K562 (cell line): ENCODE measurements around the gene ZNF544. TPM values are rescaled to one million over a fixed set of nuclear protein-coding genes. Genes with fewer than 3 reads are reported as not detected.

ENCODE experiments used
- DPF2 ChIP-seq: fragments of 450-650 bp; IDR thresholded peaks from 2 replicates; pipeline ENCODE4 v1.6.1; 2016
- HNRNPUL1 ChIP-seq: fragments of 200-400 bp; formaldehyde crosslinking; IDR thresholded peaks from 2 replicates; pipeline ENCODE4 v1.6.1; 2017; ENCODE audit warnings: low read length
- WHSC1 ChIP-seq: IDR thresholded peaks from one replicate; pipeline ENCODE4 v1.6.1; 2012; ENCODE audit warnings: low read length, control low read depth, inconsistent platforms
- ZNF124 ChIP-seq: sonication (generic); formaldehyde crosslinking; IDR thresholded peaks from 2 replicates; pipeline ENCODE4 v1.8.1; 2022; ENCODE audit warnings: missing genetic modification reagents
- ZNF197 ChIP-seq: fragments of 200-800 bp; sonication (Bioruptor generic); IDR thresholded peaks from 2 replicates; pipeline ENCODE4 v1.6.1; 2016; ENCODE audit warnings: low read depth, missing genetic modification characterization, missing compliant biosample characterization
- ZNF707 ChIP-seq: fragments of 250-450 bp; sonication (Bioruptor Pico); conservative IDR thresholded peaks from 2 replicates; pipeline ENCODE4 v1.8.0; 2022; ENCODE audit warnings: inconsistent platforms, mild to moderate bottlenecking, moderate library complexity
- polyA plus RNA-seq, 8 experiments: library from polyadenylated mRNA; depleted of rRNA in 4 of 8; stranded (reverse) in 5 of 8; unstranded in 3 of 8; fragments of >200 nt; fragmentation: Nextera tagmentation in 2 of 8; fragmentation: Illumina TruSeq in 1 of 8; extraction: Ambion mirVana in 2 of 8; extraction: Trizol in 1 of 8; gene quantifications; 2 replicates each; pipeline versions ENCODE4 v1.2.1 to v1.2.3, GENCODE V29; 2011 to 2014; ENCODE audit warnings: inconsistent platforms in 1 of 8, missing spikeins in 1 of 8
- total RNA-seq, 7 experiments: library from RNA; depleted of rRNA in 6 of 7; stranded (reverse); fragments of >200 nt in 6 of 7; fragmentation: Illumina TruSeq in 2 of 7; extraction: Trizol in 2 of 7; gene quantifications; 2 replicates each; pipeline versions ENCODE4 v1.2.1 to v1.2.3, GENCODE V29; 2011 to 2021; ENCODE audit warnings: low replicate concordance in 1 of 7
- TF ChIP-seq, protein P1 (sequence below): fragments of 250-450 bp; sonication (Bioruptor Pico); IDR thresholded peaks from 2 replicates; pipeline ENCODE4 v1.5.0; 2021
- TF ChIP-seq, protein P2 (sequence below): sonication (generic); formaldehyde crosslinking; IDR thresholded peaks from 2 replicates; pipeline ENCODE4 v1.9.0; 2022; ENCODE audit warnings: mild to moderate bottlenecking, missing genetic modification reagents
- TF ChIP-seq, protein P3 (sequence below): IDR thresholded peaks from 2 replicates; pipeline ENCODE4 v1.6.1; 2016; ENCODE audit warnings: missing genetic modification characterization, missing compliant biosample characterization
- TF ChIP-seq, protein P4 (sequence below): fragments of 450-650 bp; IDR thresholded peaks from 2 replicates; pipeline ENCODE4 v1.6.1; 2014; ENCODE audit warnings: low read depth, mild to moderate bottlenecking, moderate library complexity, borderline replicate concordance
- TF ChIP-seq, protein P5 (sequence below), 2 experiments: fragments of 450-650 bp; IDR thresholded peaks; 2 replicates each; pipeline ENCODE4 v1.6.1; 2018; ENCODE audit warnings: mild to moderate bottlenecking in 2 of 2, low read depth in 1 of 2; ENCODE audit not compliant: partially characterized antibody in 2 of 2
- TF ChIP-seq, protein P6 (sequence below): fragments of 450-650 bp; IDR thresholded peaks from 2 replicates; pipeline ENCODE4 v1.6.1; 2016; ENCODE audit warnings: low read depth, mild to moderate bottlenecking, moderate library complexity
- TF ChIP-seq, protein P7 (sequence below): fragments of 250-450 bp; sonication (Bioruptor Pico); IDR thresholded peaks from 2 replicates; pipeline ENCODE4 v1.4.0; 2020; ENCODE audit warnings: mild to moderate bottlenecking
- TF ChIP-seq, protein P8 (sequence below): fragments of 250-450 bp; sonication (Bioruptor Pico); IDR thresholded peaks from 2 replicates; pipeline ENCODE4 v1.8.0; 2021; ENCODE audit warnings: moderate library complexity, mild to moderate bottlenecking, inconsistent platforms

The ZNF544 gene
- total and polyA plus RNA-seq, 9 of the 15 experiments (the other 6 are each of a cell fraction or from before 2014, with no cell fraction given) = 23.6 to 59.0 (median 41.4) TPM

DNA sequence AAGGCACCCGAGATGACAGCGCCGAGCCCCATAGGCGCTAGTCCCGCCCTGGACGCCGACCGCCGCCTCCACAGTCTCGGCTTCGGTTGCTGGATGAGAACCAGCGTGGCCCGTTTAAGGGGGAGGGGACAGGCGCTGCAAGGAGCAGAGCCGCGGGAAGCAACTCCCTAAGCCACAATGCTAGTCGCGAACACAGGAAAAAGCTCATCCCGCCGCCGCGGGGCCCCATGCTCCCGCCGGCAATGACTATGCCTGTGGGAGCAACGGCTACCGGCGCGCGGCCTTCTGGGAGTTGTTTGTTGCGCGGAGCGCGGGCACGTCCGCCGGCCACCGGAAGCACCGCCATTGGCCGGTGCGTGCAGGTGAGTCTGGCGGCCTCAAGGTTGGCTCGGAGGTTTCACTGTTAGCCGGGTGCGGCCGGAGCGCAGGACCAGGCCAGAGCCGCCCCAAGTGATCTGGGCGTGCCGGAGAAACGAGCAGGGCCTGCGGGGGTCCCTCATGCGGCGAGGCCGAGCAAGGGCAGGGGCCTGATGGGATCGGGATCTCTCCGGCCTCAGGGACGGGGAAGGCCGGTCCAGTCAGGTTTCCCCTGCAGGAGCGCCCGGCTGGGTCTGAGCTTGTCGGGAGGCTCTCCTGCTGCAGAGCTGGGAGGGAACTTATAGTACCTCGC lies at the start of gene ZNF544 (continued):
- TF ChIP-seq, protein P1, sequence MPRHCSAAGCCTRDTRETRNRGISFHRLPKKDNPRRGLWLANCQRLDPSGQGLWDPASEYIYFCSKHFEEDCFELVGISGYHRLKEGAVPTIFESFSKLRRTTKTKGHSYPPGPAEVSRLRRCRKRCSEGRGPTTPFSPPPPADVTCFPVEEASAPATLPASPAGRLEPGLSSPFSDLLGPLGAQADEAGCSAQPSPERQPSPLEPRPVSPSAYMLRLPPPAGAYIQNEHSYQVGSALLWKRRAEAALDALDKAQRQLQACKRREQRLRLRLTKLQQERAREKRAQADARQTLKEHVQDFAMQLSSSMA = no peak; the same call in 1 of the 2 replicates
- no peak for TF ChIP-seq HNRNPUL1
- TF ChIP-seq, protein P2, sequence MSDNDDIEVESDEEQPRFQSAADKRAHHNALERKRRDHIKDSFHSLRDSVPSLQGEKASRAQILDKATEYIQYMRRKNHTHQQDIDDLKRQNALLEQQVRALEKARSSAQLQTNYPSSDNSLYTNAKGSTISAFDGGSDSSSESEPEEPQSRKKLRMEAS = peak; percentile 57; the same call in 1 of the 2 replicates
- TF ChIP-seq, protein P3, sequence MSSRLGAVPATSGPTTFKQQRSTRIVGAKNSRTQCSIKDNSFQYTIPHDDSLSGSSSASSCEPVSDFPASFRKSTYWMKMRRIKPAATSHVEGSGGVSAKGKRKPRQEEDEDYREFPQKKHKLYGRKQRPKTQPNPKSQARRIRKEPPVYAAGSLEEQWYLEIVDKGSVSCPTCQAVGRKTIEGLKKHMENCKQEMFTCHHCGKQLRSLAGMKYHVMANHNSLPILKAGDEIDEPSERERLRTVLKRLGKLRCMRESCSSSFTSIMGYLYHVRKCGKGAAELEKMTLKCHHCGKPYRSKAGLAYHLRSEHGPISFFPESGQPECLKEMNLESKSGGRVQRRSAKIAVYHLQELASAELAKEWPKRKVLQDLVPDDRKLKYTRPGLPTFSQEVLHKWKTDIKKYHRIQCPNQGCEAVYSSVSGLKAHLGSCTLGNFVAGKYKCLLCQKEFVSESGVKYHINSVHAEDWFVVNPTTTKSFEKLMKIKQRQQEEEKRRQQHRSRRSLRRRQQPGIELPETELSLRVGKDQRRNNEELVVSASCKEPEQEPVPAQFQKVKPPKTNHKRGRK (tag) = no peak
- no peak for TF ChIP-seq ZNF197
- TF ChIP-seq, protein P4, sequence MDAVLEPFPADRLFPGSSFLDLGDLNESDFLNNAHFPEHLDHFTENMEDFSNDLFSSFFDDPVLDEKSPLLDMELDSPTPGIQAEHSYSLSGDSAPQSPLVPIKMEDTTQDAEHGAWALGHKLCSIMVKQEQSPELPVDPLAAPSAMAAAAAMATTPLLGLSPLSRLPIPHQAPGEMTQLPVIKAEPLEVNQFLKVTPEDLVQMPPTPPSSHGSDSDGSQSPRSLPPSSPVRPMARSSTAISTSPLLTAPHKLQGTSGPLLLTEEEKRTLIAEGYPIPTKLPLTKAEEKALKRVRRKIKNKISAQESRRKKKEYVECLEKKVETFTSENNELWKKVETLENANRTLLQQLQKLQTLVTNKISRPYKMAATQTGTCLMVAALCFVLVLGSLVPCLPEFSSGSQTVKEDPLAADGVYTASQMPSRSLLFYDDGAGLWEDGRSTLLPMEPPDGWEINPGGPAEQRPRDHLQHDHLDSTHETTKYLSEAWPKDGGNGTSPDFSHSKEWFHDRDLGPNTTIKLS = no peak; the same call in 1 of the 2 replicates
- TF ChIP-seq, protein P5, sequence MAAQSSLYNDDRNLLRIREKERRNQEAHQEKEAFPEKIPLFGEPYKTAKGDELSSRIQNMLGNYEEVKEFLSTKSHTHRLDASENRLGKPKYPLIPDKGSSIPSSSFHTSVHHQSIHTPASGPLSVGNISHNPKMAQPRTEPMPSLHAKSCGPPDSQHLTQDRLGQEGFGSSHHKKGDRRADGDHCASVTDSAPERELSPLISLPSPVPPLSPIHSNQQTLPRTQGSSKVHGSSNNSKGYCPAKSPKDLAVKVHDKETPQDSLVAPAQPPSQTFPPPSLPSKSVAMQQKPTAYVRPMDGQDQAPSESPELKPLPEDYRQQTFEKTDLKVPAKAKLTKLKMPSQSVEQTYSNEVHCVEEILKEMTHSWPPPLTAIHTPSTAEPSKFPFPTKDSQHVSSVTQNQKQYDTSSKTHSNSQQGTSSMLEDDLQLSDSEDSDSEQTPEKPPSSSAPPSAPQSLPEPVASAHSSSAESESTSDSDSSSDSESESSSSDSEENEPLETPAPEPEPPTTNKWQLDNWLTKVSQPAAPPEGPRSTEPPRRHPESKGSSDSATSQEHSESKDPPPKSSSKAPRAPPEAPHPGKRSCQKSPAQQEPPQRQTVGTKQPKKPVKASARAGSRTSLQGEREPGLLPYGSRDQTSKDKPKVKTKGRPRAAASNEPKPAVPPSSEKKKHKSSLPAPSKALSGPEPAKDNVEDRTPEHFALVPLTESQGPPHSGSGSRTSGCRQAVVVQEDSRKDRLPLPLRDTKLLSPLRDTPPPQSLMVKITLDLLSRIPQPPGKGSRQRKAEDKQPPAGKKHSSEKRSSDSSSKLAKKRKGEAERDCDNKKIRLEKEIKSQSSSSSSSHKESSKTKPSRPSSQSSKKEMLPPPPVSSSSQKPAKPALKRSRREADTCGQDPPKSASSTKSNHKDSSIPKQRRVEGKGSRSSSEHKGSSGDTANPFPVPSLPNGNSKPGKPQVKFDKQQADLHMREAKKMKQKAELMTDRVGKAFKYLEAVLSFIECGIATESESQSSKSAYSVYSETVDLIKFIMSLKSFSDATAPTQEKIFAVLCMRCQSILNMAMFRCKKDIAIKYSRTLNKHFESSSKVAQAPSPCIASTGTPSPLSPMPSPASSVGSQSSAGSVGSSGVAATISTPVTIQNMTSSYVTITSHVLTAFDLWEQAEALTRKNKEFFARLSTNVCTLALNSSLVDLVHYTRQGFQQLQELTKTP (IDR thresholded peaks at IDR 0.05; ENCODE audit: low read depth in 1 of 2, partially characterized antibody in 2 of 2) = peak in 1 of 2 experiments; percentile 33
- TF ChIP-seq, protein P6, sequence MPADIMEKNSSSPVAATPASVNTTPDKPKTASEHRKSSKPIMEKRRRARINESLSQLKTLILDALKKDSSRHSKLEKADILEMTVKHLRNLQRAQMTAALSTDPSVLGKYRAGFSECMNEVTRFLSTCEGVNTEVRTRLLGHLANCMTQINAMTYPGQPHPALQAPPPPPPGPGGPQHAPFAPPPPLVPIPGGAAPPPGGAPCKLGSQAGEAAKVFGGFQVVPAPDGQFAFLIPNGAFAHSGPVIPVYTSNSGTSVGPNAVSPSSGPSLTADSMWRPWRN = no peak
- TF ChIP-seq, protein P7, sequence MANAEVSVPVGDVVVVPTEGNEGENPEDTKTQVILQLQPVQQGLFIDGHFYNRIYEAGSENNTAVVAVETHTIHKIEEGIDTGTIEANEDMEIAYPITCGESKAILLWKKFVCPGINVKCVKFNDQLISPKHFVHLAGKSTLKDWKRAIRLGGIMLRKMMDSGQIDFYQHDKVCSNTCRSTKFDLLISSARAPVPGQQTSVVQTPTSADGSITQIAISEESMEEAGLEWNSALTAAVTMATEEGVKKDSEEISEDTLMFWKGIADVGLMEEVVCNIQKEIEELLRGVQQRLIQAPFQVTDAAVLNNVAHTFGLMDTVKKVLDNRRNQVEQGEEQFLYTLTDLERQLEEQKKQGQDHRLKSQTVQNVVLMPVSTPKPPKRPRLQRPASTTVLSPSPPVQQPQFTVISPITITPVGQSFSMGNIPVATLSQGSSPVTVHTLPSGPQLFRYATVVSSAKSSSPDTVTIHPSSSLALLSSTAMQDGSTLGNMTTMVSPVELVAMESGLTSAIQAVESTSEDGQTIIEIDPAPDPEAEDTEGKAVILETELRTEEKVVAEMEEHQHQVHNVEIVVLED (CRISPR knock-in tag) = peak; percentile 69; the same call in 1 of the 2 replicates
- TF ChIP-seq DPF2 = no peak
- TF ChIP-seq ZNF707 = no peak
- TF ChIP-seq, protein P8, sequence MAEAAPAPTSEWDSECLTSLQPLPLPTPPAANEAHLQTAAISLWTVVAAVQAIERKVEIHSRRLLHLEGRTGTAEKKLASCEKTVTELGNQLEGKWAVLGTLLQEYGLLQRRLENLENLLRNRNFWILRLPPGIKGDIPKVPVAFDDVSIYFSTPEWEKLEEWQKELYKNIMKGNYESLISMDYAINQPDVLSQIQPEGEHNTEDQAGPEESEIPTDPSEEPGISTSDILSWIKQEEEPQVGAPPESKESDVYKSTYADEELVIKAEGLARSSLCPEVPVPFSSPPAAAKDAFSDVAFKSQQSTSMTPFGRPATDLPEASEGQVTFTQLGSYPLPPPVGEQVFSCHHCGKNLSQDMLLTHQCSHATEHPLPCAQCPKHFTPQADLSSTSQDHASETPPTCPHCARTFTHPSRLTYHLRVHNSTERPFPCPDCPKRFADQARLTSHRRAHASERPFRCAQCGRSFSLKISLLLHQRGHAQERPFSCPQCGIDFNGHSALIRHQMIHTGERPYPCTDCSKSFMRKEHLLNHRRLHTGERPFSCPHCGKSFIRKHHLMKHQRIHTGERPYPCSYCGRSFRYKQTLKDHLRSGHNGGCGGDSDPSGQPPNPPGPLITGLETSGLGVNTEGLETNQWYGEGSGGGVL (CRISPR knock-in tag) = no peak
- TF ChIP-seq ZNF124 (CRISPR knock-in tag) = no peak
- TF ChIP-seq WHSC1 = no peak
